A549 (cell line): ENCODE results near the gene UTP18. TPM values are rescaled to one million over a fixed set of nuclear protein-coding genes. Genes with fewer than 3 reads are reported as not detected.

Experiments used
- ATOH8 ChIP-seq: fragments of 250-450 bp; sonication (Bioruptor Pico); IDR thresholded peaks from 2 replicates; pipeline ENCODE4 v1.5.0; 2020; ENCODE audit warnings: low read depth, mild to moderate bottlenecking, moderate library complexity
- BCL3 ChIP-seq: fragments of >200 bp; sonication (Bioruptor Twin); formaldehyde crosslinking; IDR thresholded peaks from 3 replicates; pipeline ENCODE4 v1.6.1; 2016
- BHLHE40 ChIP-seq: IDR thresholded peaks from 2 replicates; pipeline ENCODE4 v1.6.1; 2012; ENCODE audit warnings: low read depth, low read length, inconsistent platforms
- CBX2 ChIP-seq: fragments of 200-600 bp; sonication (generic); IDR thresholded peaks from 2 replicates; pipeline ENCODE4 v1.6.1; 2016; ENCODE audit warnings: low read depth, mild to moderate bottlenecking, borderline replicate concordance
- CBX8 ChIP-seq: fragments of 200-600 bp; sonication (generic); IDR thresholded peaks from 2 replicates; pipeline ENCODE4 v1.6.1; 2016
- CHD4 ChIP-seq: fragments of 200-600 bp; sonication (generic); IDR thresholded peaks from 2 replicates; pipeline ENCODE4 v1.6.1; 2016; ENCODE audit warnings: antibody characterized with exemption, mild to moderate bottlenecking, borderline replicate concordance
- CTCF ChIP-seq: fragments of >200 bp; sonication (Bioruptor Twin); formaldehyde crosslinking; IDR thresholded peaks from 3 replicates; pipeline ENCODE4 v1.5.1; 2016
- E2F6 ChIP-seq: IDR thresholded peaks from 2 replicates; pipeline ENCODE4 v1.6.1; 2012; ENCODE audit warnings: low read depth, borderline replicate concordance
- EHF ChIP-seq: fragments of 250-450 bp; sonication (Bioruptor Pico); IDR thresholded peaks from 2 replicates; pipeline ENCODE4 v1.5.0; 2020; ENCODE audit warnings: mild to moderate bottlenecking
- EHMT2 ChIP-seq: fragments of 200-600 bp; sonication (generic); IDR thresholded peaks from 2 replicates; pipeline ENCODE4 v1.6.1; 2016; ENCODE audit warnings: antibody characterized with exemption, low read depth, mild to moderate bottlenecking, moderate library complexity
- ELK1 ChIP-seq: fragments of 150-350 bp; IDR thresholded peaks from 2 replicates; pipeline ENCODE4 v1.6.1; 2014; ENCODE audit warnings: low read depth, mild to moderate bottlenecking, low read length
- EP300 ChIP-seq, 2 experiments: fragments of >200 bp; sonication (Bioruptor Twin); formaldehyde crosslinking; IDR thresholded peaks; 2 replicates in 1 of 2; 3 replicates in 1 of 2; pipeline ENCODE4 v1.6.1; 2016 to 2017
- ESRRA ChIP-seq: fragments of 150-350 bp; IDR thresholded peaks from 2 replicates; pipeline ENCODE4 v1.6.1; 2014; ENCODE audit warnings: mild to moderate bottlenecking, low read length, borderline replicate concordance
- FOSB ChIP-seq: fragments of 250-450 bp; sonication (Bioruptor Pico); IDR thresholded peaks from 2 replicates; pipeline ENCODE4 v1.5.0; 2020; ENCODE audit warnings: mild to moderate bottlenecking, moderate library complexity
- HOXA7 ChIP-seq: fragments of 250-450 bp; sonication (Bioruptor Pico); IDR thresholded peaks from 2 replicates; pipeline ENCODE4 v1.5.0; 2020; ENCODE audit warnings: mild to moderate bottlenecking, moderate library complexity
- JUN ChIP-seq, 2 experiments: fragments of >200 bp; sonication (Bioruptor Twin); formaldehyde crosslinking; IDR thresholded peaks; 2 replicates in 1 of 2; 3 replicates in 1 of 2; pipeline ENCODE4 v1.6.1; 2016 to 2017
- JUNB ChIP-seq: fragments of >200 bp; sonication (Bioruptor Twin); formaldehyde crosslinking; IDR thresholded peaks from 2 replicates; pipeline ENCODE4 v1.6.1; 2016
- KDM5A ChIP-seq: fragments of 200-600 bp; sonication (generic); IDR thresholded peaks from 2 replicates; pipeline ENCODE4 v1.6.1; 2016; ENCODE audit warnings: antibody characterized with exemption, mild to moderate bottlenecking
- MYC ChIP-seq: IDR thresholded peaks from 2 replicates; pipeline ENCODE4 v1.6.1; 2012; ENCODE audit warnings: mild to moderate bottlenecking, inconsistent platforms, low read length, improper control_type of control experiment, borderline replicate concordance
- NR3C1 ChIP-seq: fragments of >200 bp; sonication (Bioruptor Twin); formaldehyde crosslinking; IDR thresholded peaks from 3 replicates; pipeline ENCODE4 v1.6.1; 2017
- PBX3 ChIP-seq: IDR thresholded peaks from 2 replicates; pipeline ENCODE4 v1.6.1; 2012
- POLR2AphosphoS2 ChIP-seq: conservative IDR thresholded peaks from 2 replicates; pipeline ENCODE4 v1.6.1; 2012; ENCODE audit warnings: low read length, improper control_type of control experiment, inconsistent platforms
- RAD21 ChIP-seq, 2 experiments: fragments of >200 bp in 1 of 2; sonication (Bioruptor Twin) in 1 of 2; formaldehyde crosslinking in 1 of 2; IDR thresholded peaks in 1 of 2; conservative IDR thresholded peaks in 1 of 2; 2 replicates in 1 of 2; 3 replicates in 1 of 2; pipeline ENCODE4 v1.6.1; 2012 to 2018; ENCODE audit warnings: inconsistent platforms in 1 of 2
- RCOR1 ChIP-seq: fragments of 150-350 bp; IDR thresholded peaks from 2 replicates; pipeline ENCODE4 v1.6.1; 2014; ENCODE audit warnings: antibody characterized with exemption, low read length, low read depth
- REST ChIP-seq: fragments of 200-600 bp; sonication (generic); IDR thresholded peaks from 2 replicates; pipeline ENCODE4 v1.6.1; 2016; ENCODE audit warnings: antibody characterized with exemption, mild to moderate bottlenecking, moderate library complexity
- RFX5 ChIP-seq: fragments of 450-650 bp; IDR thresholded peaks from 2 replicates; pipeline ENCODE4 v1.7.1; 2014; ENCODE audit warnings: antibody characterized with exemption, mild to moderate bottlenecking, moderate library complexity
- RNF2 ChIP-seq: fragments of 200-600 bp; sonication (generic); IDR thresholded peaks from 2 replicates; pipeline ENCODE4 v1.6.1; 2016; ENCODE audit warnings: low read depth, mild to moderate bottlenecking, antibody characterized with exemption, moderate library complexity, borderline replicate concordance
- SREBF2 ChIP-seq: fragments of 450-650 bp; IDR thresholded peaks from 2 replicates; pipeline ENCODE4 v1.6.1; 2014; ENCODE audit warnings: mild to moderate bottlenecking, moderate library complexity
- TFCP2L1 ChIP-seq: fragments of 250-450 bp; sonication (Bioruptor Pico); IDR thresholded peaks from 2 replicates; pipeline ENCODE4 v1.5.0; 2021; ENCODE audit warnings: mild to moderate bottlenecking
- TP53 ChIP-seq: fragments of 250-450 bp; sonication (Bioruptor Pico); IDR thresholded peaks from 2 replicates; pipeline ENCODE4 v1.5.0; 2021; ENCODE audit warnings: mild to moderate bottlenecking, moderate library complexity
- ZC3H11A ChIP-seq: fragments of 450-650 bp; IDR thresholded peaks from 2 replicates; pipeline ENCODE4 v1.6.1; 2014; ENCODE audit warnings: antibody characterized with exemption, mild to moderate bottlenecking
- ZNF302 ChIP-seq: fragments of 250-450 bp; sonication (Bioruptor Pico); IDR thresholded peaks from 2 replicates; pipeline ENCODE4 v1.9.0; 2021; ENCODE audit warnings: inconsistent platforms, mild to moderate bottlenecking, moderate library complexity
- ZSCAN20 ChIP-seq: fragments of 250-450 bp; sonication (Bioruptor Pico); IDR thresholded peaks from 2 replicates; pipeline ENCODE4 v1.8.0; 2022; ENCODE audit warnings: mild to moderate bottlenecking, moderate library complexity
- polyA plus RNA-seq, 4 experiments: library from polyadenylated mRNA; depleted of rRNA in 3 of 4; stranded (reverse); fragments of >200 nt; fragmentation: RNase III in 1 of 4; extraction: RNeasy Plus Mini Kit Qiagen cat#74134 plus additional on column Dnase treatment in 1 of 4; gene quantifications; 2 replicates in 3 of 4; 3 replicates in 1 of 4; pipeline ENCODE4 v1.2.3, GENCODE V29; 2011 to 2017

UTP18 gene
- polyA plus RNA-seq, 2 of the 4 experiments (the other 2 are of a cell fraction) = 79.1 to 96.7 TPM

GRCh38 chr17:51259564-51260236 is 646 bp upstream of the UTP18 start, which contains the start of gene MBTD1 (continued):
- TF ChIP-seq RAD21 (conservative IDR thresholded peaks at IDR 0.05 in 1 of 2, IDR thresholded peaks at IDR 0.05 in 1 of 2) (no peak), JUN (IDR thresholded peaks at IDR 0.05) (peak in 1 of 2 experiments; percentile 12; a peak in 1 of 5 replicates), EP300 (IDR thresholded peaks at IDR 0.05) (no peak), CHD4 (no peak), BHLHE40 (no peak), BCL3 (no peak), MYC (no peak; the same call in 1 of the 2 replicates), ELK1 (no peak), ZC3H11A (no peak), CTCF (no peak), ATOH8 (no peak), RFX5 (no peak), JUNB (no peak), NR3C1 (no peak), RNF2 (no peak), E2F6 (no peak), CBX2 (no peak), PBX3 (no peak; the same call in 1 of the 2 replicates), EHF (CRISPR knock-in tag) (no peak), ZNF302 (CRISPR knock-in tag) (no peak), FOSB (CRISPR knock-in tag) (no peak), POLR2AphosphoS2 (no peak), RCOR1 (no peak), KDM5A (peak; percentile 54; the same call in 1 of the 2 replicates), EHMT2 (no peak), HOXA7 (CRISPR knock-in tag) (no peak), SREBF2 (no peak), REST (no peak), CBX8 (no peak), TP53 (CRISPR knock-in tag) (no peak), ESRRA (no peak), TFCP2L1 (peak; percentile 83), ZSCAN20 (CRISPR knock-in tag) (no peak)
